ENCODE measurements around the gene VASH1. TPM values are rescaled to one million over a fixed set of nuclear protein-coding genes. Genes with fewer than 3 reads are reported as not detected.
A peak's percentile ranks its signal among the peaks of the same experiment; 100 is the strongest.

Gene VASH1
- total RNA-seq, 2 donors from 2014 or later = 2.9 to 3.6 TPM

GRCh38 chr14:76826122-76826521, 64.9 kb downstream of the VASH1 start, which contains the start of gene LRRC74A:
LRRC74A (plus strand) TSS chr14:76826408; CDS start chr14:76826698, 290 bp downstream.
- Histone ChIP-seq H3K27me3 (no peaks in the 10 kb centered on the region), H3K9me3 (no peaks in the 10 kb centered on the region), H3K36me3 (no peaks in the 10 kb centered on the region), H3K9ac (ENCODE audit: low read depth in 2 of 2, low read length in 2 of 2) (no peak within 1 kb of the TSS), H3K4me3 (no peak within 1 kb of the TSS), H3K4me1 (no peaks in the 10 kb centered on the region), H3K27ac (no peak within 1 kb of the TSS)
- no peak for DNase-seq
- no peak for TF ChIP-seq CTCF (IDR thresholded peaks at IDR 0.05)
- intact Hi-C loops (cut with DNase I) = no loop called here

- Histone ChIP-seq H3K27me3 (no peaks in the 10 kb centered on the region), H3K4me1 (no peaks in the 10 kb centered on the region), H3K36me3 (no peaks in the 10 kb centered on the region), H3K9ac (ENCODE audit: low read depth in 2 of 2, low read length in 2 of 2) (peak overlapping the region in 1 of 2 donors; percentile 19), H3K9me3 (no peaks in the 10 kb centered on the region), H3K27ac (no peak overlapping the region), H3K4me3 (peak overlapping the region; percentile 10)
- TF ChIP-seq CTCF (IDR thresholded peaks at IDR 0.05) = no peak
- intact Hi-C loops (cut with DNase I) = no loop called here
- no peak for DNase-seq
These were observed 66.5 kb downstream of the VASH1 start for GRCh38 chr14:76827696-76828296.

GRCh38 chr14:76828339-76829012, 67.2 kb downstream of the VASH1 start:
- Histone ChIP-seq H3K4me3 (peak overlapping the region; percentile 10), H3K27ac (no peak overlapping the region), H3K36me3 (no peaks in the 10 kb centered on the region), H3K9me3 (no peaks in the 10 kb centered on the region), H3K9ac (ENCODE audit: low read depth in 2 of 2, low read length in 2 of 2) (peak overlapping the region in 1 of 2 donors; percentile 19), H3K27me3 (no peaks in the 10 kb centered on the region), H3K4me1 (no peaks in the 10 kb centered on the region)
- no peak for DNase-seq
- intact Hi-C loops (cut with DNase I) = no loop called here
- no peak for TF ChIP-seq CTCF (IDR thresholded peaks at IDR 0.05)

- intact Hi-C loops (cut with DNase I) = no loop called here
- Histone ChIP-seq H3K4me1 (no peaks in the 10 kb centered on the region), H3K36me3 (no peaks in the 10 kb centered on the region), H3K27ac (no peak overlapping the region), H3K27me3 (no peaks in the 10 kb centered on the region), H3K4me3 (no peak overlapping the region), H3K9me3 (no peaks in the 10 kb centered on the region), H3K9ac (ENCODE audit: low read depth in 2 of 2, low read length in 2 of 2) (no peak overlapping the region)
- DNase-seq = no peak
- no peak for TF ChIP-seq CTCF (IDR thresholded peaks at IDR 0.05)
These were observed 67.7 kb downstream of the VASH1 start for GRCh38 chr14:76829013-76829365.

- no peak for TF ChIP-seq CTCF (IDR thresholded peaks at IDR 0.05)
- DNase-seq = no peak
- Histone ChIP-seq H3K27me3 (no peaks in the 10 kb centered on the region), H3K4me3 (no peak overlapping the region), H3K36me3 (no peaks in the 10 kb centered on the region), H3K9ac (ENCODE audit: low read depth in 2 of 2, low read length in 2 of 2) (no peak overlapping the region), H3K27ac (no peak overlapping the region), H3K9me3 (no peaks in the 10 kb centered on the region), H3K4me1 (no peaks in the 10 kb centered on the region)
- intact Hi-C loops (cut with DNase I) = no loop called here
These were observed 68.6 kb downstream of the VASH1 start for GRCh38 chr14:76829650-76830421.
